GM18907 (cell line): ENCODE measurements around the gene CHST4.
"Not testable (repeated sequence)": the region's sequence is repeated elsewhere in the genome, so short reads cannot be mapped to it uniquely, and the experiment has no call there.

Experiments
- ATAC-seq: cut with Tn5 transposase; IDR thresholded peaks from one replicate; pipeline ENCODE4 v1.9.1; 2021; ENCODE audit warnings: mild to moderate bottlenecking, moderate library complexity; ENCODE audit not compliant: unreplicated experiment

Gene CHST4

DNA sequence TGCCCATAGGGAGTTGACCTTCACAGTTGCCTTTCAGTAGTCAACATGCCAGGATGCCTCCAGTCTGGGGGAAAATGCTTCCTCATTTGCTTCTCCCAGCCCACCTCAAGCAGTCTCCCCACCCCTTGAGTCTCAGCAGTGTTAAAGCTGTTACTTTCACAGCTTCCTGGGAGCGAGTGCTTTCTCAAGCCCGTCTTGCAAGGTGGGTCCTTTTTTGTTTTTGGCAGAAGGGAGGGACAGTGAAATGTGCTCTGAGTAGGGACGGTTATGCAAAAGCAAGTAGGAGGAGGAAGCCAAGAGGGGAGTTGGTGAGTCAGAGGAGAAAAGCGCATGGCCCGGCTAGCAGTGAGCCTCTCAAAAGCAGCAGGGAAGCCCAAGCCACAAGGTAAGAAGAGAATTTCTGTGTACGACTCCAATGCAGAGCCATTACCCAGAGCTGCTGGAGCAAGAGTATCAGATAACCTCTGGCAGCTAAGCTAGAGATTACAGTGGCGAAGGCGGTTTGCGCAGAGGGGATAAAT is at the start of gene CHST4:
Gene CHST4 (plus strand): TSS at position 316 of the 521 bp plus-strand sequence. CDS start 10,252 bp downstream, outside the sequence.
- ATAC-seq: no peak

DNA sequence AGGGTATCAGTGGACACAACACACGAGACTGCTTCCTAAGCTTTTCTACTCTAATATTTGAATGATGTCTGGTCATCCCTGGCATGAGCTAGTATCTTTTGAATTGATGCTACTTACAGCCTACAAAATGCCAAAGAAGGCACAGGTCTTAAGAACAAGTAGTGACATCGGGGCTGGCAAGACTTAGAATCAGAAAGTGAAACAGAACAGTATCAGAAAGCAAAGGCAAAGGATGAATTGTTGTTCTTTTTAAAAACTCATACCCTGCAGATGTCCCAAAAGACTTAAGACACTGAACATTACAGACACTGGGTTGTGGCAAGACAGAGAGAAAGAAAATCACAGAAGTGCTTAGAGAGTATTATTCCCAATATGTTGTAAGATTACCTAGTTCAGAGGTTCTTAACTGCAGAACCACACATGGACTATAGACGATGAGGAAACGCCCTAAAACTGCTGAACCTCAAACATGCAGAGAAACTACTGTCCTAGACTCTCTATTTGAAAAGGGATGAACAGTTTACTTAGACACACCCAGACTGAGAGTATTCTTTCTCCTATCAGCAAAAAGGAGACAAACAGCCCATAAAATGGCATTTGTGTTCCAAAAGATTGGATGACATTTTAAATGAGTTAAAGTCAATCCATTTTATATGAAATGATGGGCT is 49.6 kb upstream of the CHST4 start:
- ATAC-seq: no peak

DNA sequence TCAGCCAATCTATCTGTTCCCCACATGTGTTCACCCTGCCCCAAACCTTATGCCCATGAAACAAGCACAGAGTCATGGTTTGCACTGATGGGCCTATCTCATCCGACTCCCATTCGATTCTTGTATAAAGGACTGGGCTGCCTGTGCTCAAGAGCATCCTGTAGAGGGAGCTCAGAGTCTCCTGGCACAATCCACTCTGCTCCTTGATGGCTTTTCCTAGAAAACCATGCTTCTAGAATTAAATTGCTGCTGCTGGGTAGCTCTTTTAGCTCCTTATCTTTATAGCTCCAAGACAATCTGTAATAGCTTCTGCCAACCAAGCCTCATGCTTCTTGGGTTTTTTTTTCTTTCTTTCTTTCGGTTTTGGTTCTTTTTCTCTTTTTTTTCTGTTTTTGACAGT is 46.8 kb upstream of the CHST4 start:
- ATAC-seq: no peak

DNA sequence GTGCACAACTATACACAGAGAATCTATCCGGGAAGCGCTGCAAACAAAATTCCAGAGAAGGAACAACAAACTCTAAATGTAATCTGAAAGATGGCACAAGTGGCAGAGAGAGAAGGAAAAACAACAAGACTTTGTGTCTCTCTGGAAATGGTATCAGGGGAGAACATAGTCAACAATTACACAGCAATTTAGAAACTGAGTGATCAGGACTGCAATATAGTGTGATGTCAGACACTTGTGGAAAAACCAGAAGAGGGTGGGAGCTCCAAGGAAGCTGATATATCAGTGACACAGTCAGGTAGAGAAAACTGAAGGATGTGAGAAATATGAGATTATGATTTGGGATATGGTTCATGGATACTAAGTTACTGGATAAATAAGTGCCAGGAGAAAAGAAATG is 45.3 kb upstream of the CHST4 start:
- no peak for ATAC-seq

DNA sequence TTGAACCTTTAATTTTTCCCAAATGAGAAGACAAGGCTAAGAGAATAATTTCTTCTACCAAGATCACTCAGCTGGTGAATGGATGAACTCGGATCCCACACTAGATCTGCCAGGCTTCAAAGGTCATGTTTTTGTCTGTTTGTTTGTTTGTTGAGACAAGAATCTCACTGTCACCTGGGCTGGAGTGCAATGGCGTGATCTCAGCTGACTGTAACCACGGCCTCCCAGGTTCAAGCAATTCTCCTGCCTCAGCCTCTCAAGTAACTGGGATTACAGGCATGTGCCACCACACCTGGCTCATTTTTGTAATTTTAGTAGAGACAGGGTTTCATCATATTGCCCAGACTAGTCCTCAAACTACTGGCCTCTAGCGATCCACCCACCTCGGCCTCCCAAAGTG is 43.7 kb upstream of the CHST4 start:
- no peak for ATAC-seq

DNA sequence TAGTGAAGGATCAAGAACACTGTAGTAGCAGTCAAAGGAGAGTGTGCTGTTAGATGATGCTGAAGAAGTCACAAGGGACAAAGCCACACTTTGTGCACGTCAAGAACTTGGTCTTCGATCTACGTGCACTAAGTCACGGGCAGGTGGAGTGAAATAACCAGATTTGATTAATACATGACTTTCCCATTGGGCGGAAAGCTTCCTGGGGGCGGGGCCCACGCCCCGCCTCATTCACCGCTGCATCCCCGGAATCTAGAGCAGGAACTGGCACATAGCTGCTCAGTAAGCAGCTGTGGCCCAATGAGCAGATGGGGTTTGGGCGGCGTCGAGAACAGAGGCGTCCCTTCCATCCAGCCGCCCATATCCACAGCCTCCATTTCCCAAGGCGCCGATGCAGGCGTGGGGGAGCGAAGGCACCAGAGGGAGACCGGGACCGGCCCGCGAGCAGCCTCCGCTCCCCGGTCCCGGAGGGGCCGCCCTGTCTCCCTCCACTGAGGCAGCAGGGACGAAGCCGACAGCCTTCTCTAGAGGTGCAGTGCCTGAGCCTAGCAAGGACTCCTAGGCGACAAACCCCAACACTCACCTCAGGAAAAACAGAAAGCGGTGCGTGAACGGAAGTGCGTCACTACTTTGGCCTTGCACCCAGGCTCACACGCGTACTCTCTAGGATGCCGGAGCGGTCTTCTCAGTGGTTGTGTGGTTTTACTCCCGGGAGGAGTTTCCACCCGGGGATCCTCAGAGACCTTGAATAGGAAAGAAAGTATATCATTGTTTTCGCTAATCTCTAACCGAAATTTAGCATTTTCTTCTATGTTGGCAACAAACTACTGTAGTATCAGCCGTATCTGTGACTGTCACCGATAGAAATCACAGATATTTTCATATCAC is 42.0 kb upstream of the CHST4 start:
- peak; percentile 90 for ATAC-seq

DNA sequence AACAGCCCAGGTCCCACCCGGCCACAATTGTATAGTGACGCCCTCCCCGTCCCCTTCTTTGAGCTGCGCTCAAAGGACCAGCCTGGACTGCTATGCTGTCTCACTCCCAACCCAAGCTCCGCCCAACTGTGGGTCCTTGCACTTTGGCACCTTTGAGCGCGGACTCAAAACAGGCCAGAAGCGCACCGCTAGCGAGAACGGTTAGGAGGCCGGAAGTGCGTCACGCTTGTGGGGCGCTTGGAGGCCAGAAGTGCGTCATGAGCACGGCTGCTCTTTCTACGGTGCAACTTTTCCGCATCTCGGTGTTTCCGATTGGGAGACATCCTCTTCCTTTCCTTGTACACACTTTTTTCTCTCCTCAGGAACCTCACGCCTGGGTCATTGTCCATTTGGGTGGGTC is 37.1 kb upstream of the CHST4 start, which contains the start of gene ZNF19:
Gene ZNF19 (minus strand): TSS at position 203 of the 400 bp plus-strand sequence. CDS start 7,210 bp downstream, outside the sequence.
- no peak for ATAC-seq

DNA sequence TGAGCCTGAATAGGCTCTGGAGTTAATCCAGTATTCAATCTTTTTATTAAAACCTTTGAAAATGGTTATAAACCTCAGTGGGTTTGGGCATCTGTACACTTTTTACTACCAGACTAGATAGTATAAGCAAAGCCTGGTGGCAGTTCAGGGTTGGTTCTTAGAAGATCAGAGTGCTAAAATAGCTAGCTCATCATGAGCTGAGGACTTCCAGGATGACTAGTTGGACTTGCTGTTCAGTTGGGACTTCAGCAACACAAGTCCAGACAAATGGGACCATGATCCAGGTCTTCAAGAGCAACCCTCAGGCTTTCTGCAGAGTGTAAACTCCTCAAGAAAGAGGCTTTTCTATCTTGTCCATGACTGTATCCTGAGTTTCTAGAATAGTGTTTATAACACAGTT is 35.9 kb upstream of the CHST4 start:
- ATAC-seq: no peak

DNA sequence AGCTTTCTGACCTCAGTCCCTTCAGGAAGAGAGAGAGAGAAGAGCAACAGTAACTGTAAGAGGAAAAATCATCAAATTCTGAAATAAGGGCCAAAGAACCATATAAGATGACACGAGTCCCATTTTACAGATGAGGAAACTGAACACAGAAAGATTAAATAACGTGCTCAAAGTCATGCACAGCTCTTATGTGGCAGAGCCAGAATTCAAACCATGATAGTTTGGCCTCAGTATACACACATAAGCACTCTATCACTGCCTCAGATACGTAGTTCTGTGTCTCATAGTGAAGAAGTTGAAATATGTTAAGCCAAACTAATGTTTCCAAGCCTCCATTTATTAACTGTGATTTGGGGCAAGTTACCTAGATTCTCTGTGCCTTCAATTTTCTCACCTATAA is 35.2 kb upstream of the CHST4 start:
- no peak for ATAC-seq

DNA sequence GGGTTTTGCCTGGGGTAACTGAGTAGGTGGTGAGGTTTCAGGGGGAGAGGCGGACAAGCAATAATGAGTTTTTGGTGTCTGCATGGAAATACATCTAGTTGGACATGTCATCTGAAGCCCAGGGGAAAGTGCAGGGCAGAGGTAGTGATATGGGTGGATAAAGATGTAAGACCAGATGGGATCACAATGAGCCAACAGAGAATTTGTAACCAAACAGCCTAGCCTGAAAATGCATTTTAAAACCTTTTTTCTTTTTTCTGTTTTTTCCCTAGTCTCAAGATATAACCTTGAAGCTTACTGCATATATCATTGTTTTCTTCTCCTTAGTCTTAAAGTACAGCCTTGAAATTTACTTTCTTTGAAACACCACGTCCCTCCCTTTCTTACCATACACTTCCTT is 33.4 kb upstream of the CHST4 start:
- ATAC-seq: no peak

DNA sequence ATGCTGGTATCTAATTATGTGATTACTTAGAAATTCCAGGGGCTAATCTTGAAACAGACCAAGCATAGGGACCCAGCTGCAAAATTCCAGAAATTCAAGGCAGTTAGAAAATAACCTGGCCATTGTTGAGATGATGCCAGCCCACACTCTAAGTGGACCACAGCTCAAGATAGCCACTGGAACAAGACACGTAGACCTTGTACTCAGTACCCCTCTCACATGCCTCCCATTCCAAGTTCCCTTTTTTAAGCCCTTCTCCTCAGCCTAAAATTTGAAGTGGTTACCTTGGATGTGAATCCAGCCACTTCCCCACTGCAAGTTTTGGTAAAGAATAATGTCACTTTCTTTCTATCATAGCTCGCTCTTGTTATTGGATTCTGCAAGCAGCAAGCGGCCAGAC is 33.0 kb upstream of the CHST4 start:
- ATAC-seq: no peak

DNA sequence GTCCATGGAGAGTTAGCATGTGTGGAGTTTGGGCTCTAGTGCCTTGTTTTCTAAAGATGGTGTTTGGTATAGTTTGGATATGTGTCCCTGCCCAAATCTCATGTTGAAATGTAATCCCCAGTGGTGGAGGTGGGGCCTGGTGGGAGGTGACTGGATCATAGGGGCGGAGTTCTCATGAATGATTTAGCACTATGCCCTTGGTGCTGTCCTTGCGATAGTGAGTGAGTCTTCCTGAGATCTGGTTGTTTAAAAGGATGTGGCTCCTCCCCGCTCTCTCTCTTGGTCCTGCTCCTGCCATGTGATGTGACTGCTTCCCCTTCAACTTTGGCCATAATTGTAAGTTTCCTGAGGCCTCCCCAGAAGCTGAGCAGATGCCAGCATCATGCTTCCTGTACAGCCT is 28.2 kb upstream of the CHST4 start:
- ATAC-seq: no peak

DNA sequence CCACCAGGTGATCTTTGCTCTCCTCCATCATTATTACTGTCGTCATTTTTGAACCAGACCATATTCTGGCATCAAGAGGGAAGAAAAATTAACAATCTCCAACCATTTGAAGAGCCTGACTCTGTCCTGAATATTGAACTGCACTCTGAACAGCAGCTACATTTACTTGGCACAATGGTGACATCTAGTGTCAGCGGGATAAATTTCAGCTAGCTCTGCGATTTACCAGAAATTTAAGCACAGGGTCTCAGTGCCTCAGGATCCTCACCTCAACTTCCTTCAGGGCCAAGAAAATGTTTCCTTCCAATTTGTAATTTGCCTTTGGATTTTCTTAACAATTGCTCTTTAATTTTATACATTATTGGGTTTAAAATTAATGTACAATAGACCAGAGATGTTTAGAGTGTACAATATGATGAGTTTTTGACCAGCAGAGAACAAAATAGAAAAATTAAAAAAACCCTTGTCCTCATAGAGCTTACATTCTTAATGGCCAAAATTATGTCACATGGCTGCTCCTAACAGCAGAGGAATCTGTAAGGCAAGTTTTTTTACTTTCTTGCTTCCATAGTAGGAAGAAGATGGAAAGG is 26.4 kb upstream of the CHST4 start:
- ATAC-seq: peak; percentile 65

DNA sequence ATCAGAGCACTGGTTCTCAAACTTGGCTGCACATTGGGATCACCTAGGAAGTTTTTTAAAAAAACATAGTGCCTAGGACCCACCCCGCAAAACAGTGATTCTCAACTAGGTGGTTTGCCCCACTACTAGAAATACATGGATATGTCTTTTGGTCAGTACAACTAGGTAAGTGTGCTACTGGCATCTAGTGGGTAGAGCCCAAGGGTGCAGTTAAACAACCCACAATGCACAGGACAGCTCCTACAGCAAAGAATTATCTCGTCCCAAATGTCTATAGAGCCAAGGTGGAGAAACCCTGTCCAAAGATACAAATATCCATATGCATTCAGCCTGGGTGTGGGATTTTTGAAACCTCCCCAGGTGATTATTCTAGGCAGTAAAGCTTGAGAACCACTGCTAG is 25.3 kb upstream of the CHST4 start:
- no peak for ATAC-seq

DNA sequence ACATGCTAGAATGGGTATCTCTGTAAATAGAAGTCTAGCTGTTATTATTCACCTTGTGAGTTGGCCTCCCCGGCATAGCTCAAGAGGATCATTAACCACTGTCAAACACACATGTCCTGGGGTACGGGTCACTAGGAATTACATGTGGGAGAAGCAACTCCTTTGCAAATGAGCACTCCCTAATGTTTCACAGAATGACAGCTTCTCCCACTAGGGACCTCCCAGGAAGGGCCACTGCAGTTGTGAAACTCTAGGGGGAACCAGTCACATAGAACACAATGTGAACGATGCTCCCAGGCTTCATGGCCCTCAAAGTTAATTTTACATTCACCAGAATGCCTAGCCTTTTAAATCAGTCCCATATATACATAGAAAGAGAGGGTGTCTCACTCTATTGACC is 24.7 kb upstream of the CHST4 start:
- ATAC-seq: no peak

DNA sequence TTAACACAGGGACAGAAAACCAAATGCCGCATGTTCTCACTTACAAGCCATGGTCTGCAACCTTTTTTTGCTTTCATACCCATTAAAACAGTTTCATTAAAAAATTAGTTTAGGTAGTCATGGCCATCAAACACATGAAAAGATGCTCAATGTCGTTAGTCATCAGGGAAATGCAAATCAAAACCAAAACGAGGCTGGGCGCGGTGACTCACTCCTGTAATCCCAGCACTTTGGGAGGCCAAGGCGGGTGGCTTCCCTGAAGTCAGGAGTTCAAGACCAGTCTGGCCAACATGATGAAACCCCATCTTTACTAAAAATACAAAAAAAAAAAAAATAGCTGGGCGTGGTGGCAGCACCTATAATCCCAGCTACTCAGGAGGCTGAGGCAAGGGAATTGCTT is 22.2 kb upstream of the CHST4 start:
- ATAC-seq: not testable (repeated sequence)

DNA sequence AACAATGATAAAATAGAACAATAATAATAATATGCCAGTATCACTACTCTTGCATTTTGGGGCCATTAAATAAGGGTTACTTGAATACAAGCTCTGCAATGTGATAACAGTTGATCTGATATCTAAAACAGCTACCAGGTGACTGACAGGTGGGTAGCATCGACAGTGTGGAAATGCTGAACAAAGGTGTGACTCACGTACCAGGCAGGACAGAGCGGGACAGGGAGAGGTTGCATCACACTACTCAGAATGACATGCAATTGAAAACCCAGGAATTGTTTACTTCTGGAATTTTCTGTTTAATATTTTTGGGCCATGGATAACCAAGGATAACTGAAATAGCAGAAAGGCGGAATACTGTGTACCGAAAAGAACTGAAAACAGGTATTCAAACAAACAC is 21.3 kb upstream of the CHST4 start:
- no peak for ATAC-seq

DNA sequence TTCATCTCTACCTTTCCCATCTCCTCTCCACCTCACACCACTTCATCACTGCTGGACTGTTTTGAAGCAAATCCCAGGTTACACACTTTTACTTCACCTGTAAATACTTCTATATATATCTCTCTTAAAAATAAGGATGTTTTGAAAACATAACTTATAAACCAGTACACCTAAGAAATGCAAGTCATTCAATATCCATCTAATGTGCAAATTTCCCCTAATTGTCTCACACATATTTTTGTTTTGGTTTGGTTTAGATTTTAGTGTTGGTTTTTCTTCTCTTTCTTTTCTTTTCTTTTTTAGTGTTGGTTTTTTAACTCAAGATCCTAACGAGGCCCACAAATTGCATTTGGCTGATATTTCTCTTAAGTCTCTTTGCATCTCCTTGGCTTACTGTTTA is 19.2 kb upstream of the CHST4 start:
- no peak for ATAC-seq

DNA sequence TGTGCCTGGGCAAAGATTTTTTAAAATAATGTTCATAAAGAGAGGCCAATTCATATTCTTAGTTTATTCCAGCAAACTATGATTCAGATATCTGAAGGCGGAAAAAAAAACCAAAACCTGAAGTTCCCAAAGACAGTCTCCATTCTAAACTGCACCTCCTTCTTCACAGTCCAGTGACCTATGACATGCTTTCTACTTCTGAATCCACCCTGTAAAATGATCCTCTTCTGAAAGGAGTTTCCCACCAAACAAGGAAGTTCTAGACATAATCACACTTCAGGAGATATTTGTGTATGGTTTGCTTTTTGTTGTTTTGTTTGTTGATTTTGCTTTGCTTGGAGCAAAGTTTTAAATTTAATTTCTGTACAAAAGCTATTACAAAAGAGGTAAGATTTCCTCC is 12.9 kb upstream of the CHST4 start:
- ATAC-seq: no peak

DNA sequence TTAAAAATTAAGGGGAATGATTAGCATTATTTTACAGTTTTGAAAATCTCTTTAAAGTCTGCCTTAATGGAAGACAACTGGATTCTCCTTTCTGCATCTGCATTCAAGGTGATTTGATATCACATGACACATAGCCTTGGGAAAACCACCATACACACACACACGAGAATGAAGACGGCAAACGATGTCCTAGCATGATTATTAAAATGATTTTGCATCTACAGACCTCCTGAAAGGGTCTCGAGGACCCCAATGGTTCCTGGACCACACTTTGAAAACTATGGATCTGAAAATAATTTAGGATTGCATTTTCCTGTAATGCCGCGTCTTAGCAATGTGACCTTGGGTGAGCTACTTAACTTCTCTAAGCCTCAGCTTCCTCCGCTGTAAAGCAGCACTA is 11.8 kb upstream of the CHST4 start:
- ATAC-seq: no peak

DNA sequence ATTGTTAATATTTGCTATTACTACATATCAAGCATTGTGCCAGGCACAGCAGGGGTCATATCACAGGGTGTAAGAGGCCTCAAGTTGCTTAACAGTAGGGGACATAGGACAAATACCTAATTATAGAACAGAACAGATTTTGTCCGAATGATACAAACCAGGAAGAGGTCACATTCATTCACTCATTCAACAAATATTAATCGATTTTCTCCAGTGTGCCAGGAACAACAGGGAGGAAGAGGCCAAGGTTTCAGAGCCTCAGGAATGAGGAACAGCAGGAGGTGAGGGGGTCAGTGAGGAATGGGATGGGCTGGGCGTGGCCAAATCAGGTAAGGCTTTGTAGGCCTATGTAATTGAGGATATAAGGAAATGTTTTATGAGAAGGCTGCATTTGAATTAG is 11.2 kb upstream of the CHST4 start:
- ATAC-seq: no peak

DNA sequence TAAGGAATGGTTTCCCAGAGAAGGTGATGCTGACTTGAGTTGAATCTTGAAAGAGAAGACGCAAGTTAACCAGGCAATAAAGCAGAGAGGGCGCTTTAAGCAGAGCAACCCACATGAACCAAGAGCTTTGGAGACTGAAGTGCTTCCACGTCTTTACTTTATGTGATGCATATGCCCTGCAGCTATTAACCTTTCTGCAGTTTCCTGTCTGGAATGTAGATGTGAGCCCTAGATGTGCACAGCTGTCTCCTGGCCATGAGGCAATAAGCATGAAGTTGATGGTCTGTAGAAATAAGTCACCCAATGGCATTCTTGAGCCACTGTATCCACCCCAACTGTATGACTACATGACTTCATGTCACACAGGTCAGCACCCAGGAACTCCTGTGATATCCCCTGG is 5.7 kb upstream of the CHST4 start:
- ATAC-seq: no peak
